GM12891 (cell line): ENCODE results near the gene HNRNPDL.

Experiments used
- DNase-seq: peaks from one replicate; pipeline ENCODE4 v3.0.0; 2011; ENCODE audit warnings: low spot score; ENCODE audit not compliant: insufficient read length
- FAIRE-seq: peaks from 2 replicates; lab custom pipeline; 2011; peaks lifted over from hg19 to GRCh38; lab: Jason Lieb, UNC
- PAX5 ChIP-seq: IDR thresholded peaks from 2 replicates; pipeline ENCODE4 v1.6.1; 2011; ENCODE audit warnings: low read length, moderate library complexity, mild to moderate bottlenecking; ENCODE audit not compliant: insufficient read depth, severe bottlenecking
- POLR2A ChIP-seq: IDR thresholded peaks from 2 replicates; pipeline ENCODE4 v1.6.1; 2011; ENCODE audit warnings: low read depth, low read length, control low read depth
- POLR2AphosphoS5 ChIP-seq: IDR thresholded peaks from 2 replicates; pipeline ENCODE4 v1.6.1; 2011; ENCODE audit warnings: low read depth, low read length, control low read depth
- POU2F2 ChIP-seq: IDR thresholded peaks from 2 replicates; pipeline ENCODE4 v1.6.1; 2011; ENCODE audit warnings: low read depth, mild to moderate bottlenecking, control low read depth, low read length, moderate library complexity
- SPI1 ChIP-seq: IDR thresholded peaks from 2 replicates; pipeline ENCODE4 v1.6.1; 2011; ENCODE audit warnings: low read depth, low read length, control low read depth
- TAF1 ChIP-seq: IDR thresholded peaks from 2 replicates; pipeline ENCODE4 v1.6.1; 2011; ENCODE audit warnings: low read depth, low read length, control low read depth

HNRNPDL gene

GRCh38 chr4:82434949-82435348 is 4.7 kb upstream of the HNRNPDL start:
- FAIRE-seq (no peak), DNase-seq (no peak)
- TF ChIP-seq TAF1, result no peak
- TF ChIP-seq POU2F2, result no peak
- no peak for TF ChIP-seq PAX5
- no peak for TF ChIP-seq POLR2AphosphoS5
- TF ChIP-seq SPI1, result no peak
- TF ChIP-seq POLR2A, result no peak

DNA sequence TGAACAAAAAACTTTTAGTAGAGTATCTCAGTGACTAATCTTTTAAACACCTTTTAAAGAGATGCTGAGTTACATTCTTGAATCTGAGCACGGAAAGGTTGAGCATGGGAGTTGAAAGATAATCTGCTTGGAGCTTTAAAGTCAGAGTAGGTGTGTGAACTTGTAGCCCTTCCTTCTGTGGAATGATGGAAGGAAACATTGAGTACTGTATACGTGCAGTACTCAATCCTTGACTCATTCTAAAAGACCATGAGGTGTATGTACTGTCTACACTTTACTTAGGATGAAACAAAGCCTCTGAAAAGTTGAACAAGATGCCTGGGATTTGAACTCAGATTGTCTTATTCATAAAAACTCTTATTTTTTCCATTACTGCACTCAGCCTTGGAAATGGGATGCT is 3.5 kb upstream of the HNRNPDL start:
- FAIRE-seq (no peak), DNase-seq (no peak)
- TF ChIP-seq SPI1 (no peak), POLR2A (no peak), POU2F2 (no peak), TAF1 (no peak), POLR2AphosphoS5 (no peak), PAX5 (no peak)

- DNase-seq, result no peak
- no peak for FAIRE-seq
- TF ChIP-seq POLR2AphosphoS5 (no peak), SPI1 (no peak), TAF1 (no peak), POLR2A (no peak), PAX5 (no peak), POU2F2 (no peak)
Measured at GRCh38 chr4:82432596-82432995, 2.3 kb upstream of the HNRNPDL start.

DNA sequence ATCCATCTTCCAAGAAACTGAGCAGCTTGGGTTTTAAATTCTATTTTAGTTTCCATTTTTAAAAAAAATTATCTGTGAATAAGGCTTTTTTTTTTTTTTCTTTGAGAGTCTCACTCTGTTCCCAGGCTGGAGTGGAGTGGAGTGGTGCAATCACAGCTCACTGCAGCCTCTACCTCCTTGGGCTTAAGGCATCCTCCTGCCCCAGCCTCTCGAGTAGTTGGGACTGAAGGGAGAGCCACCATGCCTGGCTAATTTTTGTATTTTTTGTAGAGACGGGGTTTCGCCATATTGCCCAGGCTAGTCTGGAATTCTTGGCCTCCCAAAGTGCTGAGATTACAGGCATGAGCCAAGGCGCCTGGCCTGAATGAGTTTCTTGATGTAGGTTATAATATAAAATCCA is 1.6 kb upstream of the HNRNPDL start:
- TF ChIP-seq POLR2AphosphoS5, result no peak
- no peak for TF ChIP-seq TAF1
- no peak for TF ChIP-seq PAX5
- TF ChIP-seq POLR2A, result no peak
- no peak for TF ChIP-seq POU2F2
- TF ChIP-seq SPI1, result no peak
- DNase-seq (no peak), FAIRE-seq (no peak)

GRCh38 chr4:82430964-82431745 is 893 bp upstream of the HNRNPDL start:
- peak; percentile 52 for FAIRE-seq
- DNase-seq, result peak; percentile 14

DNA sequence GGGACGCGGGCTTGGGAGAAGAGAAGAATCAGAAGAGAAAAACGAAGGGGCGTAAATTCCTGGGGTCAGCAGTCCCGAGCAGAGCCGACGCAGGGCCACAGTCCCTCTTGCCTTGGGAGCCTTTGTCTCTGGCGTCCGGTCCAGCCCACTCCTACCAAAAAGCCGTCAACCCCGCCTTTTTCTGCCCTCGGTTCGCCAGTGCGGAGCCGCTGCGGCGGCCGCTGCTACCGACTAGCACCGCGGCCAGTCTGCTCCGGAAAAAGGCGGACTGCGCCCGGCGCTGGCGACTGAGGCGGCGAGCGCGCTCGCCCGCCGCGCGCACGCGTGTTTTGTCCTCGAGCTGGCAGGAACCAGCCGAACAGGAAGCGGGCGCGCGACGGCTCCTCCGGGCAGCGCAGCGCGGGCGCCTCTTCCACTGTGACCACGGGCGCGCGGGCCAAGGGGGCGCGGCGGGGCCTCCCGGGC is 502 bp downstream of the HNRNPDL start:
- TF ChIP-seq POLR2AphosphoS5 (0 out of 2 replicates have a peak, but pooled peaks have one; percentile 16), POLR2A (peak; percentile 39; the same call in 1 of the 2 replicates), TAF1 (no peak), POU2F2 (no peak), SPI1 (no peak), PAX5 (no peak)
- FAIRE-seq (peak; percentile 50), DNase-seq (no peak)

More at GRCh38 chr4:82430964-82431745, 893 bp upstream of the HNRNPDL start:
- no peak for TF ChIP-seq POLR2A
- no peak for TF ChIP-seq TAF1
- TF ChIP-seq POU2F2, result no peak
- TF ChIP-seq SPI1, result no peak
- TF ChIP-seq POLR2AphosphoS5, result no peak
- no peak for TF ChIP-seq PAX5

DNA sequence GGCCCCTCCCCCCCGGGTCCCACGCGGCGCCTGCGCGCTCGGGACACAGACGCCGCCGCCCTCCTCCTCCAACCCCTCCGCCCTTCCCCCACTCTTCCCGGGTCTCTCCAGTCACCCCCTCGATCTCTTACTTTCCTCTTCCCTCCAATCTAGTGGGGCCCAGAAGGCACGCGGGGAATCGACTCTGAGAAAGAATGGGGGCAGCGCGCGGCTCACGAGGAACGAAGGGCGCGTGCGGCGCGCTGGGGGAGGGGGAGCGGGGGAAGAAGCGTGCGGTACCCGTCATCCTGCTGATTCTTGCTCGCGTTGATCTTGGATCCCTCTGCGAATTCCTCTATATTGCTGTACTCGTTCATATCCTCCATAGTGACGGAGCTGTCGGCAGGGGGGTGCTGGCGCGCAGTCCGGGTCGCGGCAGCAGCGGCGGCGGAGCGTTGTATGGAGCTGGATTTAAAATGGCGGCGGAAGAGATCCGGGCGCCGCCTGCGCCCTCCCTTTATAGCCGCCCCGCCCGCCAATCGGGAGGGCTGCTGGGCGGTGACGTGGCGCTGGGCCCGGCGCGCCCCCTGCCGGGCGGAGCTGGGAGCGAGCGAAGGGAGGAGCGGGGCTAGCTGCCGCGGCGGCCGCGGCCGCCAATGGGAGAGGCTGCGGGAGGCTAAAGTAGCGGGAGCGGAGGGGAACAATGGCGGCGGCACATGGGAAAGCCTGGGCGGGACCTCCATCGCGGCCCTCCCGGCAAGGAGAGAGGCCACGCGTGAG is 1.1 kb downstream of the HNRNPDL start:
- FAIRE-seq (peak; percentile 95), DNase-seq (peak; percentile 86)
- TF ChIP-seq SPI1 (no peak), POU2F2 (peak; percentile 44; the same call in 1 of the 2 replicates), POLR2AphosphoS5 (peak; percentile 92), TAF1 (peak; percentile 91; the same call in 1 of the 2 replicates), POLR2A (peak; percentile 88), PAX5 (peak; percentile 37)

DNA sequence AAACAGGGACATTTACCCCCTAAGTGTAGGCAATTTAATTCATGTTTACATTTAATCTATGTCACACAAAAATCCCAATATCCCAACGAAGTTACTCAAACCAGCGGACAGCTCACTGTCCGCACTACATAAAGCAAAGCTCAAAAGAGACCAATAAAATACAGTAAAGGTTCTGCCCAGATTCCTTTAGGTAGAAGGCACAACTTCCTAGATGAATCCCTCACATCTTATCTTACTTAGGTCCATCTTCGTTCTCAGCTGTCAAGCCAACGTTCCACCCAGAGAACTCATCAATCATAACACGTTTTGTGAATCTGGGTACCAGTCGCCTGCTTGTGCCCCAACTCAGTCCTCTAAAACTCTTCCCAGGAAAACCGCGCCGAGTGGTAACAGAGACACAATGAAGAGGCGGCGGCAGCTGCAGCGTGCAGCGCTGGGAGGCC is 1.7 kb downstream of the HNRNPDL start:
- no peak for DNase-seq

DNA sequence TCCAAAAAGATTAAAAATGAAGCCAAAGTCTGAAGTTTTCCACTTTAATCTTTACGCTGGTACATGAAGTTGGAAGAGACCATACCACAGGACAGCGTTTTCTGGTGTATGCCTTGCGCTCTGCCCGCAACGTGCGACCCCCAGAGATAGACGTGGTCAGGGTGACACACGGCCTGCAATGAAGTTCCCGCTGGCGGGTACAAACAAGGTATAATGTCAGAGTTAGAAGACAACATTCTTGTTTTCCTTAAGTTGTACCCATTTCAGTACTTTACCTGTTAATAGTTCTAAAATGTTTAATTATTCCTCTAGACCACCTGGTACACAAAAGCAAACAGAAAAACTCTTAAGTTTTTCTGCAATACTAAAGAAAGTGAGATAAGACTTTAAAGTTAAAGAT is 4.8 kb downstream of the HNRNPDL start:
- FAIRE-seq (no peak), DNase-seq (no peak)

More for the DNA sequence above, 1.7 kb downstream of the HNRNPDL start:
- no peak for TF ChIP-seq TAF1
- no peak; the same call in 1 of the 2 replicates for TF ChIP-seq POLR2A
- TF ChIP-seq SPI1, result no peak
- TF ChIP-seq POU2F2, result no peak
- TF ChIP-seq PAX5, result no peak
- 0 out of 2 replicates have a peak, but pooled peaks have one; percentile 28 for TF ChIP-seq POLR2AphosphoS5
- peak; percentile 5 for FAIRE-seq

More for the DNA sequence above, 4.8 kb downstream of the HNRNPDL start:
- TF ChIP-seq SPI1, result no peak
- no peak for TF ChIP-seq POLR2AphosphoS5
- no peak for TF ChIP-seq POU2F2
- no peak for TF ChIP-seq TAF1
- TF ChIP-seq PAX5, result no peak
- no peak for TF ChIP-seq POLR2A
